Esophagus muscularis mucosa (tissue), 4 donors: ENCODE results near the gene DGKD. TPM values are rescaled to one million over a fixed set of nuclear protein-coding genes. Genes with fewer than 3 reads are reported as not detected.

Experiments
- DNase-seq: peaks from one replicate; pipeline ENCODE4 v3.0.0-alpha.2; 2017; ENCODE audit errors: extremely low spot score
- H3K27ac ChIP-seq, 4 donors: fragments of 200-600 bp; sonication (generic); replicated peaks in 1 of 4; 1 replicate in 3 of 4; 2 replicates in 1 of 4; pipeline ENCODE4 v1.5.1; 2016 to 2019; ENCODE audit warnings: mild to moderate bottlenecking in 1 of 4
- H3K27me3 ChIP-seq, 4 donors: fragments of 200-600 bp; sonication (generic); one replicate each; pipeline versions ENCODE4 v1.5.1 to v1.6.0; 2016 to 2019
- H3K36me3 ChIP-seq, 4 donors: fragments of 200-600 bp; sonication (generic); one replicate each; pipeline ENCODE4 v1.5.1; 2016 to 2019
- H3K4me1 ChIP-seq, 4 donors: fragments of 200-600 bp; sonication (generic); one replicate each; pipeline ENCODE4 v1.5.1; 2016 to 2019
- H3K4me3 ChIP-seq, 4 donors: fragments of 200-600 bp; sonication (generic); 1 replicate in 2 of 4; 2 replicates in 2 of 4; pipeline ENCODE4 v1.5.1; 2016 to 2019; ENCODE audit warnings: mild to moderate bottlenecking in 4 of 4, moderate library complexity in 1 of 4
- H3K9me3 ChIP-seq, 4 donors: fragments of 200-600 bp; sonication (generic); 1 replicate in 3 of 4; 2 replicates in 1 of 4; pipeline ENCODE4 v1.5.1; 2016 to 2019
- CTCF ChIP-seq, 3 experiments: fragments of 200-600 bp in 2 of 3; fragments of 450-650 bp in 1 of 3; sonication (generic) in 2 of 3; IDR thresholded peaks; one replicate each; pipeline ENCODE4 v1.5.1; 2017 to 2019; ENCODE audit warnings: antibody characterized with exemption in 3 of 3, mild to moderate bottlenecking in 2 of 3, moderate library complexity in 1 of 3
- EP300 ChIP-seq: sonication (generic); formaldehyde crosslinking; IDR thresholded peaks from one replicate; pipeline ENCODE4 v1.6.1; 2017; ENCODE audit warnings: antibody characterized with exemption
- POLR2A ChIP-seq: fragments of 450-650 bp; IDR thresholded peaks from one replicate; pipeline ENCODE4 v1.6.1; 2017; ENCODE audit warnings: antibody characterized with exemption, moderate library complexity, mild to moderate bottlenecking, low read depth
- POLR2AphosphoS5 ChIP-seq, 2 donors: sonication (generic); formaldehyde crosslinking; IDR thresholded peaks; one replicate each; pipeline ENCODE4 v1.6.1; 2017; ENCODE audit warnings: antibody characterized with exemption in 2 of 2
- WGBS: methylation state at CpG from one replicate; pipeline ENCODE4 v1.1.5; 2018; 5-methylcytosine and 5-hydroxymethylcytosine counted together
- intact Hi-C: fragments of 100-400 bp; cut with DNase I; formaldehyde crosslinking; loops from one replicate; pipeline ENCODE4 v1.15.1; 2023
- total RNA-seq, 4 donors: library from RNA; depleted of rRNA; stranded (reverse); fragments of >200 nt; gene quantifications; one replicate each; pipeline versions ENCODE4 v1.1.0 to v1.2.1, GENCODE V29; 2016

Gene DGKD
- total RNA-seq, 4 donors from 2014 or later = 11.6 to 16.1 (median 13.3) TPM

- H3K27ac ChIP-seq = no peak overlapping the region
- H3K27me3 ChIP-seq = no peaks in the 10 kb centered on the region
- no peaks in the 10 kb centered on the region for H3K9me3 ChIP-seq
- peaks cover 49 to 100% (median 98%) of the 10 kb centered on the region in 4 donors for H3K36me3 ChIP-seq
- H3K4me3 ChIP-seq = no peak overlapping the region
- intact Hi-C loops = no loop called here
- no peaks in the 10 kb centered on the region for H3K4me1 ChIP-seq
- 95% methylated on average over 10 of the region's 10 CpGs for WGBS
- no peak for TF ChIP-seq CTCF (IDR thresholded peaks at IDR 0.05)
- TF ChIP-seq POLR2A = no peak
- no peak for TF ChIP-seq EP300
- TF ChIP-seq POLR2AphosphoS5 (IDR thresholded peaks at IDR 0.05) = no peak
- no peak for DNase-seq
These were observed 105.1 kb downstream of the DGKD start for GRCh38 chr2:233459426-233459825.

- WGBS = 88% methylated on average over 31 of the region's 32 CpGs
- H3K27ac ChIP-seq = no peak overlapping the region
- no peaks in the 10 kb centered on the region for H3K9me3 ChIP-seq
- H3K4me3 ChIP-seq = no peak overlapping the region
- no peak for TF ChIP-seq EP300
- no peak for TF ChIP-seq POLR2AphosphoS5 (IDR thresholded peaks at IDR 0.05)
- no peak for TF ChIP-seq POLR2A
- no peak for TF ChIP-seq CTCF (IDR thresholded peaks at IDR 0.05)
- no peaks in the 10 kb centered on the region for H3K4me1 ChIP-seq
- intact Hi-C loops = no loop called here
- H3K36me3 ChIP-seq = peaks cover 42 to 98% (median 93%) of the 10 kb centered on the region in 4 donors
- H3K27me3 ChIP-seq = no peaks in the 10 kb centered on the region
- no peak for DNase-seq
These were observed 106.6 kb downstream of the DGKD start for GRCh38 chr2:233460726-233461441.

GRCh38 chr2:233461481-233461891, 107.2 kb downstream of the DGKD start:
- Histone ChIP-seq H3K4me1 (no peaks in the 10 kb centered on the region), H3K9me3 (no peaks in the 10 kb centered on the region), H3K27ac (no peak overlapping the region), H3K36me3 (peaks cover 39 to 95% (median 92%) of the 10 kb centered on the region in 4 donors), H3K4me3 (no peak overlapping the region), H3K27me3 (no peaks in the 10 kb centered on the region)
- no peak for DNase-seq
- intact Hi-C loops = no loop called here
- 94% methylated on average over 7 of the region's 8 CpGs for WGBS
- TF ChIP-seq POLR2AphosphoS5 (IDR thresholded peaks at IDR 0.05) (no peak), CTCF (IDR thresholded peaks at IDR 0.05) (no peak), POLR2A (no peak), EP300 (no peak)

- Histone ChIP-seq H3K36me3 (peaks cover 31 to 96% (median 90%) of the 10 kb centered on the region in 4 donors), H3K9me3 (no peaks in the 10 kb centered on the region), H3K4me3 (no peak overlapping the region), H3K27me3 (no peaks in the 10 kb centered on the region), H3K4me1 (no peaks in the 10 kb centered on the region), H3K27ac (no peak overlapping the region)
- TF ChIP-seq EP300 (no peak), POLR2AphosphoS5 (IDR thresholded peaks at IDR 0.05) (no peak), CTCF (IDR thresholded peaks at IDR 0.05) (no peak), POLR2A (no peak)
- 93% methylated on average over 25 of the region's 25 CpGs for WGBS
- DNase-seq = no peak
- intact Hi-C loops = no loop called here
These were observed 108.0 kb downstream of the DGKD start for GRCh38 chr2:233462202-233462785.
